IMR-90 (cell line): ENCODE measurements around the gene SRSF7. TPM values are rescaled to one million over a fixed set of nuclear protein-coding genes. Genes with fewer than 3 reads are reported as not detected.

Experiments
- ATAC-seq: fragments of 200-7000 bp; cut with Tn5 transposase; 2 replicates; pipeline ENCODE4 v1.9.1; 2020; ENCODE audit warnings: low read depth, mild to moderate bottlenecking, moderate library complexity
- BruUV-seq: library from RNA; stranded (reverse); fragments of 400-500 nt; replicated peaks from 2 replicates; lab custom pipeline; 2021; lab: Mats Ljungman, UMichigan
- CTCF ChIA-PET: fragments of 300-600 bp; formaldehyde crosslinking; extraction: SDS; loops from one replicate; lab custom pipeline; 2021; ENCODE audit warnings: antibody characterized with exemption; lab: Yijun Ruan, JAX
- POLR2A ChIA-PET: fragments of 300-600 bp; sonication (Branson Sonifier 250); formaldehyde crosslinking; loops from one replicate; lab custom pipeline; 2022; ENCODE audit warnings: antibody characterized with exemption; ENCODE audit not compliant: unreplicated experiment; lab: Charles Lee
- DNase-seq: peaks from one replicate; pipeline ENCODE4 v3.0.0; 2013
- H2AFZ ChIP-seq: replicated peaks from 2 replicates; pipeline ENCODE3; 2013; ENCODE audit warnings: low read length, mild to moderate bottlenecking; ENCODE audit not compliant: poor library complexity
- H2AK5ac ChIP-seq: 2 replicates; pipeline ENCODE4 v1.6.1; 2013; ENCODE audit warnings: low read depth, low read length, inconsistent platforms
- H2AK9ac ChIP-seq: replicated peaks from 2 replicates; pipeline ENCODE3; 2013; ENCODE audit warnings: mild to moderate bottlenecking, low read depth, low read length, moderate library complexity; ENCODE audit not compliant: poor library complexity
- H2BK120ac ChIP-seq: 2 replicates; pipeline ENCODE4 v1.6.1; 2013; ENCODE audit warnings: low read depth, low read length, inconsistent platforms
- H2BK15ac ChIP-seq: 3 replicates; pipeline ENCODE4 v1.6.1; 2013; ENCODE audit warnings: low read depth, low read length, inconsistent platforms
- H2BK20ac ChIP-seq: 2 replicates; pipeline ENCODE4 v1.6.1; 2013; ENCODE audit warnings: low read depth, mild to moderate bottlenecking, inconsistent platforms, low read length, moderate library complexity
- H2BK5ac ChIP-seq: 2 replicates; pipeline ENCODE4 v1.6.1; 2013; ENCODE audit warnings: mild to moderate bottlenecking, low read depth, low read length, inconsistent platforms; ENCODE audit not compliant: poor library complexity, severe bottlenecking
- H3K14ac ChIP-seq: replicated peaks from 2 replicates; pipeline ENCODE4 v1.6.1; 2013; ENCODE audit warnings: low read depth, low read length, inconsistent platforms
- H3K18ac ChIP-seq: 2 replicates; pipeline ENCODE4 v1.6.1; 2013; ENCODE audit warnings: low read depth, low read length, control low read depth
- H3K23ac ChIP-seq: 2 replicates; pipeline ENCODE4 v1.6.1; 2013; ENCODE audit warnings: low read depth, low read length, inconsistent platforms
- H3K27ac ChIP-seq: 2 replicates; pipeline ENCODE4 v1.5.1; 2013; ENCODE audit warnings: mild to moderate bottlenecking, control low read depth, low read length; ENCODE audit not compliant: insufficient read depth
- H3K27me3 ChIP-seq: 2 replicates; pipeline ENCODE4 v1.6.1; 2013; ENCODE audit warnings: low read length; ENCODE audit not compliant: control insufficient read depth, insufficient read depth
- H3K36me3 ChIP-seq: 2 replicates; pipeline ENCODE4 v1.6.1; 2013; ENCODE audit warnings: low read length, mixed read lengths; ENCODE audit not compliant: control insufficient read depth, insufficient read depth
- H3K4ac ChIP-seq: 2 replicates; pipeline ENCODE4 v1.6.1; 2013; ENCODE audit warnings: low read depth, low read length, inconsistent platforms
- H3K4me1 ChIP-seq: 2 replicates; pipeline ENCODE4 v1.6.1; 2013; ENCODE audit warnings: low read length, mixed read lengths; ENCODE audit not compliant: control insufficient read depth, insufficient read depth
- H3K4me2 ChIP-seq: 2 replicates; pipeline ENCODE4 v1.6.1; 2013; ENCODE audit warnings: low read depth, mild to moderate bottlenecking, control low read depth, low read length, moderate library complexity
- H3K4me3 ChIP-seq: 2 replicates; pipeline ENCODE4 v1.5.1; 2013; ENCODE audit warnings: low read depth, mild to moderate bottlenecking, control low read depth, low read length, moderate library complexity; ENCODE audit not compliant: insufficient read depth
- H3K56ac ChIP-seq: 2 replicates; pipeline ENCODE4 v1.6.1; 2013; ENCODE audit warnings: low read length, inconsistent platforms; ENCODE audit not compliant: insufficient read depth; ENCODE audit errors: extremely low read depth
- H3K79me1 ChIP-seq, 2 experiments: 2 replicates each; pipeline ENCODE4 v1.6.1; 2013; ENCODE audit warnings: low read length in 2 of 2, inconsistent platforms in 1 of 2, low read depth in 1 of 2
- H3K9ac ChIP-seq: 2 replicates; pipeline ENCODE4 v1.6.1; 2013; ENCODE audit warnings: low read depth, low read length, control low read depth
- H3K9me1 ChIP-seq: 2 replicates; pipeline ENCODE4 v1.6.1; 2013; ENCODE audit warnings: low read length, inconsistent platforms; ENCODE audit not compliant: insufficient read depth
- H3K9me3 ChIP-seq: 2 replicates; pipeline ENCODE4 v1.6.1; 2013; ENCODE audit warnings: low read length; ENCODE audit not compliant: control insufficient read depth, insufficient read depth
- H4K20me1 ChIP-seq: 2 replicates; pipeline ENCODE4 v1.6.1; 2013; ENCODE audit warnings: low read length, inconsistent platforms; ENCODE audit not compliant: insufficient read depth
- H4K5ac ChIP-seq: 2 replicates; pipeline ENCODE4 v1.6.1; 2013; ENCODE audit warnings: mild to moderate bottlenecking, low read depth, low read length, control low read depth
- H4K8ac ChIP-seq, 2 experiments: 2 replicates each; pipeline ENCODE4 v1.6.1; 2013; ENCODE audit warnings: low read depth in 2 of 2, low read length in 2 of 2, control low read depth in 1 of 2, inconsistent platforms in 1 of 2
- H4K91ac ChIP-seq: 2 replicates; pipeline ENCODE4 v1.6.1; 2013; ENCODE audit warnings: low read depth, low read length, inconsistent platforms; ENCODE audit not compliant: insufficient read depth
- MAFK ChIP-seq: IDR thresholded peaks from 2 replicates; pipeline ENCODE4 v1.6.1; 2012; ENCODE audit warnings: low read depth, low read length, improper control_type of control experiment
- MXI1 ChIP-seq: IDR thresholded peaks from 2 replicates; pipeline ENCODE4 v1.6.1; 2012; ENCODE audit warnings: low read depth, mild to moderate bottlenecking, low read length, moderate library complexity, borderline replicate concordance
- SMC3 ChIP-seq: fragments of 150-350 bp; IDR thresholded peaks from 2 replicates; pipeline ENCODE4 v1.6.1; 2016; ENCODE audit warnings: low read depth, mild to moderate bottlenecking, antibody characterized with exemption, low read length, moderate library complexity
- dilution Hi-C: fragments of 300-500 bp; cut with HindIII; formaldehyde crosslinking; loops from one replicate; pipeline ENCODE4 v1.14.3; 2018; ENCODE audit warnings: low sequenced_read_pairs; ENCODE audit not compliant: unreplicated experiment
- in situ Hi-C: fragments of 300-500 bp; cut with MboI; formaldehyde crosslinking; loops from 3 replicates; pipeline ENCODE4 v1.14.3; 2019; ENCODE audit warnings: low sequenced_read_pairs, inconsistent platforms, mixed read lengths
- intact Hi-C: fragments of 100-400 bp; cut with micrococcal nuclease; formaldehyde crosslinking; loops from 2 replicates; pipeline ENCODE4 v1.10.0; 2022
- polyA plus RNA-seq, 3 experiments: library from polyadenylated mRNA; depleted of rRNA; stranded (reverse); fragments of >200 nt; gene quantifications; 2 replicates each; pipeline ENCODE4 v1.2.3, GENCODE V29; 2012; ENCODE audit warnings: low replicate concordance in 1 of 3
- total RNA-seq: library from RNA; depleted of rRNA; stranded (reverse); fragments of >200 nt; gene quantifications from 2 replicates; pipeline ENCODE4 v1.2.3, GENCODE V29; 2012

SRSF7 gene
- total and polyA plus RNA-seq, 2 of the 4 experiments (the other 2 are of a cell fraction), result 148 to 191 TPM

- Histone ChIP-seq H3K4ac (peak overlapping the region; percentile 5; the same call in 1 of the 2 replicates), H3K14ac (no peak overlapping the region), H3K56ac (no peak overlapping the region), H3K4me2 (no peak overlapping the region), H2AK5ac (no peak overlapping the region), H2BK5ac (peak overlapping the region; percentile 98), H3K27ac (no peak overlapping the region), H3K9ac (no peak overlapping the region), H4K91ac (no peak overlapping the region), H3K23ac (no peak overlapping the region), H4K8ac (no peak overlapping the region; a peak in 1 of 4 replicates), H4K20me1 (no peaks in the 10 kb centered on the region), H2BK20ac (no peak overlapping the region), H2AK9ac (no peak overlapping the region), H3K9me3 (no peaks in the 10 kb centered on the region), H3K4me1 (peaks cover 19% of the 10 kb centered on the region), H3K4me3 (no peak overlapping the region), H3K79me1 (peaks cover 5 to 24% of the 10 kb centered on the region in 2 experiments), H2BK15ac (no peak overlapping the region), H3K9me1 (peaks cover 13% of the 10 kb centered on the region), H3K18ac (peak overlapping the region; percentile 7; the same call in 1 of the 2 replicates), H3K36me3 (no peaks in the 10 kb centered on the region), H2AFZ (no peak overlapping the region), H2BK120ac (0 out of 2 replicates have a peak overlapping the region, but pooled peaks have one; percentile 1), H4K5ac (peak overlapping the region; percentile 5; the same call in 1 of the 2 replicates), H3K27me3 (no peaks in the 10 kb centered on the region)
- dilution Hi-C loops (no loop called here), in situ Hi-C loops (no loop called here), intact Hi-C loops (no loop called here)
- DNase-seq (peak; percentile 72), ATAC-seq (peak; percentile 45)
- ChIA-PET POLR2A (no interaction called here), CTCF (no interaction called here)
- no peak for TF ChIP-seq MXI1
- no peak for TF ChIP-seq MAFK
- TF ChIP-seq SMC3, result no peak
- BruUV-seq, result no TSS peak
Observed at GRCh38 chr2:38700881-38701458, 50.2 kb downstream of the SRSF7 start.
